Effector memory CD8-positive, alpha-beta T cell (primary cell): Measurements from ENCODE around the gene VILL.
A peak's percentile ranks its signal among the peaks of the same experiment; 100 is the strongest.
"Not testable (repeated sequence)": the region's sequence is repeated elsewhere in the genome, so short reads cannot be mapped to it uniquely, and the experiment has no call there.

Experiments used
- ATAC-seq: fragments of 150-1000 bp; cut with Tn5 transposase; replicated peaks from 2 replicates; pipeline ENCODE4 v1.10.0; 2021; ENCODE audit warnings: mild to moderate bottlenecking, moderate library complexity
- DNase-seq, 3 experiments: peaks; one replicate each; pipeline ENCODE4 v3.0.0; 2021
- H3K27ac Mint-ChIP-seq, 2 donors: one replicate each; pipeline ENCODE4 v1.8.0; 2022; ENCODE audit warnings: mild to moderate bottlenecking in 2 of 2, mixed read lengths in 2 of 2, moderate library complexity in 2 of 2
- H3K27me3 Mint-ChIP-seq, 2 donors: one replicate each; pipeline ENCODE4 v1.8.0; 2022; ENCODE audit warnings: mixed read lengths in 2 of 2
- H3K36me3 Mint-ChIP-seq: one replicate; pipeline ENCODE4 v1.8.0; 2022; ENCODE audit warnings: mild to moderate bottlenecking, moderate library complexity, mixed read lengths; ENCODE audit not compliant: insufficient read depth
- H3K4me1 Mint-ChIP-seq, 2 donors: one replicate each; pipeline ENCODE4 v1.8.0; 2022; ENCODE audit warnings: low read depth in 2 of 2, mixed read lengths in 2 of 2
- H3K4me3 Mint-ChIP-seq, 2 donors: one replicate each; pipeline ENCODE4 v1.8.0; 2022; ENCODE audit warnings: mild to moderate bottlenecking in 2 of 2, mixed read lengths in 2 of 2, moderate library complexity in 2 of 2
- H3K9me3 Mint-ChIP-seq, 2 donors: one replicate each; pipeline ENCODE4 v1.8.0; 2022; ENCODE audit warnings: mixed read lengths in 2 of 2

The VILL gene

DNA sequence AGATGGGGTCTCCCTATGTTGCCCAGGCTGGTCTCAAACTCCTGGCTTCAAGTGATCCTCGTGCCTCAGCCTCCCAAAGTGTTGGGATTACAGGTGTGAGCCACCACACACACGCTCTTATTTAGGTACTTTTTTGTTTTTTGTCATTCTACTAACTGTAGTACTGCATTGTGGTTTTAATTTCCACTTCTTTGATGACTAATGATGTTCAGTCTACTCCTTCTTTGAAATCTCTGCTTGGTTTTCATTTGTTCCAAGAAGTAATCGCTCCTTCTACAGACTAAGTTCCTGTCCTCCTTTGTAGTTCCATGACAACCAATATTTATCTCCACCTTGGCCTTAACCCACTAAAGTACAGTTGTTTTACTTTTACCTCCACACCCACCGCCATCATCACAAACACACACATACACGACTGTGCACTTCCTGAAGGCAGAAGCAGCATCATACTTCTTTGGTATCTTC, 47.9 kb downstream of the VILL start:
- peak; percentile 48 for ATAC-seq
- Mint-ChIP-seq H3K9me3 (peaks cover 3 to 10% of the 10 kb centered on the region in 2 donors), H3K4me1 (peaks cover 30 to 38% of the 10 kb centered on the region in 2 donors), H3K4me3 (peak overlapping the region; percentile 71 to 89), H3K27me3 (no peaks in the 10 kb centered on the region), H3K27ac (peak overlapping the region; percentile 93 to 96), H3K36me3 (peaks cover 21% of the 10 kb centered on the region)
- peak in 2 of 3 experiments; percentile 22 to 34 for DNase-seq

- peak; percentile 69 for ATAC-seq
- peaks cover 21% of the 10 kb centered on the region for H3K36me3 Mint-ChIP-seq
- peak within 1 kb of the TSS; percentile 93 to 96 for H3K27ac Mint-ChIP-seq
- H3K9me3 Mint-ChIP-seq, result peaks cover 3 to 10% of the 10 kb centered on the region in 2 donors
- peak within 1 kb of the TSS; percentile 71 to 89 for H3K4me3 Mint-ChIP-seq
- H3K27me3 Mint-ChIP-seq, result no peaks in the 10 kb centered on the region
- H3K4me1 Mint-ChIP-seq, result peaks cover 30 to 38% of the 10 kb centered on the region in 2 donors
- DNase-seq, result peak; percentile 82 to 86 (median 82)
Measured at GRCh38 chr3:38039101-38039898, 48.7 kb downstream of the VILL start, which contains the start of gene DLEC1. TSS of gene DLEC1 (plus strand) at chr3:38039208. CDS start at chr3:38039226, 18 bp downstream.

DNA sequence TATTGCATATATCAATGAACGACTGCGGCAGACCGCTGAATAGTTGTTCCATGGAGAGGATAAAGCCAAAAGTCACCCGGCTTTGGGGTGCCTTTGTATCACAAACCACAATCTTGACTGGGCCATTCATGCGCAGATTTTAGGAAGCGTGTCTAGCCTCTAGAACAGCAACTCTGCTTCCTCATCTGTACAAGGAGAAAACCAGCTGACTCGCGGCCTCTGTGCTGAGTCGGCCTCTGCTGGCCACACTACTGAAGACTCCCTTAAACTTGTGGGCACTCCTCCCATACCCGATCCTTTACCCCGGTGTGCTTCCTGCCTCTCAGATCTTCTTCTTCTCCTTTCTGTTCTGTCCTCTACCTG, 49.3 kb downstream of the VILL start:
- peak; percentile 52 for ATAC-seq
- Mint-ChIP-seq H3K36me3 (peaks cover 21% of the 10 kb centered on the region), H3K4me3 (peak overlapping the region; percentile 71 to 89), H3K27ac (peak overlapping the region; percentile 93 to 96), H3K27me3 (no peaks in the 10 kb centered on the region), H3K9me3 (peaks cover 3 to 10% of the 10 kb centered on the region in 2 donors), H3K4me1 (peaks cover 30 to 38% of the 10 kb centered on the region in 2 donors)
- peak; percentile 40 to 46 (median 41) for DNase-seq

- peak overlapping the region; percentile 71 to 89 for H3K4me3 Mint-ChIP-seq
- peak overlapping the region; percentile 93 to 96 for H3K27ac Mint-ChIP-seq
- peaks cover 30 to 38% of the 10 kb centered on the region in 2 donors for H3K4me1 Mint-ChIP-seq
- peaks cover 3 to 10% of the 10 kb centered on the region in 2 donors for H3K9me3 Mint-ChIP-seq
- ATAC-seq (no peak), DNase-seq (no peak)
- peaks cover 21% of the 10 kb centered on the region for H3K36me3 Mint-ChIP-seq
- H3K27me3 Mint-ChIP-seq, result no peaks in the 10 kb centered on the region
Measured at GRCh38 chr3:38040401-38040800, 49.8 kb downstream of the VILL start.

GRCh38 chr3:38043486-38043885, 52.9 kb downstream of the VILL start:
- Mint-ChIP-seq H3K27ac (no peak overlapping the region), H3K36me3 (peaks cover 17% of the 10 kb centered on the region), H3K4me1 (peaks cover 18% of the 10 kb centered on the region in 2 donors), H3K27me3 (no peaks in the 10 kb centered on the region), H3K4me3 (no peak overlapping the region), H3K9me3 (peaks cover 2 to 4% of the 10 kb centered on the region in 2 donors)
- ATAC-seq (no peak), DNase-seq (no peak)

- no peaks in the 10 kb centered on the region for H3K9me3 Mint-ChIP-seq
- DNase-seq, result no peak
- H3K27me3 Mint-ChIP-seq, result no peaks in the 10 kb centered on the region
- H3K4me3 Mint-ChIP-seq, result no peak overlapping the region
- H3K27ac Mint-ChIP-seq, result no peak overlapping the region
- no peak for ATAC-seq
- H3K4me1 Mint-ChIP-seq, result no peaks in the 10 kb centered on the region
- no peaks in the 10 kb centered on the region for H3K36me3 Mint-ChIP-seq
Measured at GRCh38 chr3:38046027-38046426, 55.4 kb downstream of the VILL start.

GRCh38 chr3:38046821-38047220, 56.2 kb downstream of the VILL start:
- H3K27me3 Mint-ChIP-seq, result no peaks in the 10 kb centered on the region
- H3K4me1 Mint-ChIP-seq, result no peaks in the 10 kb centered on the region
- no peak overlapping the region for H3K4me3 Mint-ChIP-seq
- DNase-seq, result no peak
- H3K9me3 Mint-ChIP-seq, result no peaks in the 10 kb centered on the region
- H3K36me3 Mint-ChIP-seq, result no peaks in the 10 kb centered on the region
- H3K27ac Mint-ChIP-seq, result no peak overlapping the region
- no peak for ATAC-seq

GRCh38 chr3:38047896-38048295, 57.3 kb downstream of the VILL start:
- Mint-ChIP-seq H3K4me3 (no peak overlapping the region), H3K36me3 (no peaks in the 10 kb centered on the region), H3K4me1 (no peaks in the 10 kb centered on the region), H3K27me3 (no peaks in the 10 kb centered on the region), H3K9me3 (no peaks in the 10 kb centered on the region), H3K27ac (peak overlapping the region in 1 of 2 donors; percentile 7)
- ATAC-seq (no peak), DNase-seq (no peak)

DNA sequence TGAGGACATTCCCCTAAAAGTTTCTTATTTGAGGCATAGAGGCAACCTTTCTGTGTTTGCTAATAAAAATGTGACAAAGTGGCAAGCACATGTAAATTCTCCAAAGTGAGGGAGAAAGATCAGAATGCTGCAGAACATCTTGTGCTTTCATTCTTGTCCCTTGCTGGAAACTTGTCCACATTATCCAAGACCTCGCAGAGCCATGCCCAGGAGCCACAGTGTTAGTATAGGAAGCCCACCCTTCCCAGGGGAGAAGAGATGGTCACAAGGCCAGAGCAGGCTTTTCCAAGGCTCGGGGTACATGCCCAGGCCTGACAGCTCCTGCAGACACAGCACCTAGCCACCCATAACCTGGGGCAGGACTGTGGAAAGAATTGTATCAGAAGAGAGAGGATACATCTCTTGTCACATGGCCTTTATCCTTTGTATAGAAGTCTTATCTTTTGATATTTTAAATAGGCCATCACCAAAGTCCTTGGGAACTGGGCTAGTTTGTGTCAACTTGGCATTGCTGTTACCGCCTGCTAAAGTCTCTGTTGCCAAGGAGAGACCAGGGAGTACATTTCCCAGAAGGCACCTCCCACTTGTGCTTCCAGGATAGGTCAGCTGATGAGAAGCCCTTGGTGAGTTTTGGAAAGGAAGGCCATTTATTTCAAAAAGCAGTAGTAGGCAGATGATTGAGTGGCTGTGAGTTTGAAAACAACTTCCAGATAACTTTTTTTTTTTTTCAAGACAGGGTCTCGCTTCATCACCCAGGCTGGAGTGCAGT, 59.0 kb downstream of the VILL start:
- Mint-ChIP-seq H3K4me3 (no peak overlapping the region), H3K27ac (no peak overlapping the region), H3K9me3 (no peaks in the 10 kb centered on the region), H3K27me3 (no peaks in the 10 kb centered on the region), H3K36me3 (no peaks in the 10 kb centered on the region), H3K4me1 (no peaks in the 10 kb centered on the region)
- ATAC-seq (no peak), DNase-seq (no peak)

DNA sequence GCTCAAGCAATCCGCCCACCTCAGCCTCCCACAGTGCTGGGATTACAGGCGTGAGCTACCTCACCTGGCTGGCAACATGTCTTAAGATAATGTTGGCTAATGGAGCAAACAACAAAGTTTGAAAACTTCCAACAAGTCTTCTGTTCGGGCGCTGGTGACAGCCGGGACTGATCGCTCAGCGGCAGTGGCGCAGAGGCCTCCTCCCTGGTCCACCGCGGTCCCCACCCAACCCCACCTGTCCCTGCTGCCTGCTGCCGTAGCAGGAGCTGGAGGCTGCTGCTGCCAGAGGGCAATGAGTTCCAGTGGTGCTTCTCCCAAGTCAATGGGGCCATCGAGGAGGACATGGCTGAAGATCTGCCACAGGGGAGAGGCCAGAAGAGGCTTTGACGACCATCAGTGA, 60.5 kb downstream of the VILL start:
- DNase-seq, result no peak
- Mint-ChIP-seq H3K4me3 (no peak overlapping the region), H3K36me3 (no peaks in the 10 kb centered on the region), H3K27ac (no peak overlapping the region), H3K9me3 (no peaks in the 10 kb centered on the region), H3K4me1 (no peaks in the 10 kb centered on the region), H3K27me3 (no peaks in the 10 kb centered on the region)
- ATAC-seq, result no peak

DNA sequence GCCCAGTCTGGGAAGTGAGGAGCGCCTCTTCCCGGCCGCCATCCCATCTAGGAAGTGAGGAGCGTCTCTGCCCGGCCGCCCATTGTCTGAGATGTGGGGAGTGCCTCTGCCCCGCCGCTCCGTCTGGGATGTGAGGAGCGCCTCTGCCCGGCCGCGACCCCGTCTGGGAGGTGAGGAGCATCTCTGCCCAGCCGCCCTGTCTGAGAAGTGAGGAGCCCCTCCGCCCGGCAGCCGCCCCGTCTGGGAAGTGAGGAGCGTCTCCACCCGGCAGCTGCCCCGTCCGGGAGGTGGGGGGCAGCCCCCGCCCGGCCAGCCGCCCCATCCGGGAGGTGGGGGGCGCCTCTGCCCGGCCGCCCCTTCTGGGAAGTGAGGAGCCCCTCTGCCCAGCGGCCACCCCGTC, 62.7 kb downstream of the VILL start:
- H3K27ac Mint-ChIP-seq, H3K4me3 Mint-ChIP-seq, H3K4me1 Mint-ChIP-seq: not testable (repeated sequence)

GRCh38 chr3:38053813-38054498, 63.4 kb downstream of the VILL start:
- not testable (repeated sequence) for H3K36me3 Mint-ChIP-seq, H3K4me1 Mint-ChIP-seq, H3K27me3 Mint-ChIP-seq, H3K4me3 Mint-ChIP-seq, H3K9me3 Mint-ChIP-seq, DNase-seq, ATAC-seq, H3K27ac Mint-ChIP-seq

More for the DNA sequence above, 62.7 kb downstream of the VILL start:
- not testable (repeated sequence) for H3K27me3 Mint-ChIP-seq, DNase-seq, ATAC-seq, H3K36me3 Mint-ChIP-seq, H3K9me3 Mint-ChIP-seq

- Mint-ChIP-seq H3K27me3 (no peaks in the 10 kb centered on the region), H3K4me3 (no peak overlapping the region), H3K9me3 (no peaks in the 10 kb centered on the region), H3K4me1 (no peaks in the 10 kb centered on the region), H3K27ac (no peak overlapping the region), H3K36me3 (no peaks in the 10 kb centered on the region)
- ATAC-seq (no peak), DNase-seq (no peak)
Measured at GRCh38 chr3:38054499-38055001, 64.0 kb downstream of the VILL start.
